WERI-Rb-1 (cell line): ENCODE measurements around the gene AGO3.

Source experiments
- DNase-seq: peaks from one replicate; pipeline ENCODE4 v3.0.0-alpha.2; 2020
- H3K27ac ChIP-seq: fragments of 250-450 bp; sonication (Bioruptor Pico); 2 replicates; pipeline ENCODE4 v1.5.1; 2020; ENCODE audit warnings: mild to moderate bottlenecking, moderate library complexity
- H3K27me3 ChIP-seq: fragments of 250-450 bp; sonication (Bioruptor Pico); 2 replicates; pipeline ENCODE4 v1.5.1; 2021; ENCODE audit warnings: mild to moderate bottlenecking, low read depth, moderate library complexity; ENCODE audit not compliant: insufficient read depth, severe bottlenecking
- H3K36me3 ChIP-seq: fragments of 250-450 bp; sonication (Bioruptor Pico); 2 replicates; pipeline ENCODE4 v1.5.1; 2020; ENCODE audit warnings: mild to moderate bottlenecking, moderate library complexity
- H3K4me3 ChIP-seq: 2 replicates; pipeline ENCODE4 v1.5.1; 2011; ENCODE audit warnings: low read depth, mild to moderate bottlenecking, control low read depth, low read length
- H3K9me3 ChIP-seq: fragments of 250-450 bp; sonication (Bioruptor Pico); 2 replicates; pipeline ENCODE4 v1.5.1; 2021; ENCODE audit warnings: mild to moderate bottlenecking, moderate library complexity; ENCODE audit not compliant: severe bottlenecking
- CTCF ChIP-seq: IDR thresholded peaks from 2 replicates; pipeline ENCODE4 v1.5.1; 2011; ENCODE audit warnings: low read depth, mild to moderate bottlenecking, control low read depth, inconsistent platforms, low read length

Gene AGO3

GRCh38 chr1:36081926-36082485 lies 151.1 kb downstream of the AGO3 start:
- TF ChIP-seq CTCF = 0 out of 2 replicates have a peak, but pooled peaks have one; percentile 11
- Histone ChIP-seq H3K9me3 (no peaks in the 10 kb centered on the region), H3K36me3 (no peaks in the 10 kb centered on the region), H3K27ac (no peak overlapping the region), H3K4me3 (no peak overlapping the region), H3K27me3 (no peaks in the 10 kb centered on the region)
- DNase-seq = no peak

- DNase-seq = no peak
- Histone ChIP-seq H3K9me3 (no peaks in the 10 kb centered on the region), H3K27me3 (no peaks in the 10 kb centered on the region), H3K27ac (no peak overlapping the region; the same call in 1 of the 2 replicates), H3K4me3 (no peak overlapping the region; the same call in 1 of the 2 replicates), H3K36me3 (no peaks in the 10 kb centered on the region)
- no peak for TF ChIP-seq CTCF
These were observed 152.3 kb downstream of the AGO3 start for GRCh38 chr1:36083219-36083618.

- no peak for TF ChIP-seq CTCF
- peak; percentile 84 for DNase-seq
- no peaks in the 10 kb centered on the region for H3K9me3 ChIP-seq
- H3K36me3 ChIP-seq = no peaks in the 10 kb centered on the region
- H3K27me3 ChIP-seq = no peaks in the 10 kb centered on the region
- peak within 1 kb of the TSS; percentile 70 for H3K4me3 ChIP-seq
- H3K27ac ChIP-seq = peak within 1 kb of the TSS; percentile 31; the same call in 1 of the 2 replicates
These were observed 153.0 kb downstream of the AGO3 start, which contains the start of gene TEKT2 for GRCh38 chr1:36083635-36084496. Gene TEKT2, plus strand, starts transcription at chr1:36084094. Its CDS starts 828 bp downstream, at chr1:36084922.

- Histone ChIP-seq H3K9me3 (no peaks in the 10 kb centered on the region), H3K27me3 (no peaks in the 10 kb centered on the region), H3K36me3 (no peaks in the 10 kb centered on the region), H3K27ac (no peak overlapping the region), H3K4me3 (peak overlapping the region; percentile 70)
- no peak for DNase-seq
- no peak for TF ChIP-seq CTCF
These were observed 153.7 kb downstream of the AGO3 start for GRCh38 chr1:36084497-36085115.

GRCh38 chr1:36085126-36085525 lies 154.2 kb downstream of the AGO3 start:
- H3K4me3 ChIP-seq = no peak overlapping the region
- TF ChIP-seq CTCF = no peak
- no peak for DNase-seq
- no peak overlapping the region for H3K27ac ChIP-seq
- H3K36me3 ChIP-seq = peaks cover 2% of the 10 kb centered on the region; the same call in 1 of the 2 replicates
- no peaks in the 10 kb centered on the region for H3K27me3 ChIP-seq
- H3K9me3 ChIP-seq = no peaks in the 10 kb centered on the region
